Measurements from ENCODE around the gene NT5C3A.

The NT5C3A gene

GRCh38 chr7:33073243-33073642, 10.7 kb upstream of the NT5C3A start:
- no peak for DNase-seq

GRCh38 chr7:33072471-33072870, 9.9 kb upstream of the NT5C3A start:
- no peak for DNase-seq

- no peak for DNase-seq
These were observed 8.3 kb upstream of the NT5C3A start for GRCh38 chr7:33070831-33071230.

- no peak for DNase-seq
These were observed 7.7 kb upstream of the NT5C3A start for GRCh38 chr7:33070277-33070676.

GRCh38 chr7:33067921-33068320, 5.3 kb upstream of the NT5C3A start:
- no peak for DNase-seq

- no peak for DNase-seq
These were observed 4.2 kb upstream of the NT5C3A start for GRCh38 chr7:33066771-33067170.

GRCh38 chr7:33065981-33066380, 3.4 kb upstream of the NT5C3A start:
- DNase-seq: no peak

- peak; percentile 96 for DNase-seq
These were observed 337 bp upstream of the NT5C3A start for GRCh38 chr7:33062782-33063443.

GRCh38 chr7:33061282-33061937, 1.2 kb downstream of the NT5C3A start:
- DNase-seq: no peak

GRCh38 chr7:33059635-33060034, 2.9 kb downstream of the NT5C3A start:
- no peak for DNase-seq

GRCh38 chr7:33055158-33055557, 7.4 kb downstream of the NT5C3A start:
- no peak for DNase-seq

- DNase-seq: no peak
These were observed 8.2 kb downstream of the NT5C3A start for GRCh38 chr7:33054261-33054964.

GRCh38 chr7:33053721-33054120, 8.9 kb downstream of the NT5C3A start:
- no peak for DNase-seq

GRCh38 chr7:33050535-33051318, 11.8 kb downstream of the NT5C3A start:
- DNase-seq: peak; percentile 56

GRCh38 chr7:33048704-33049103, 13.9 kb downstream of the NT5C3A start:
- DNase-seq: no peak

- no peak for DNase-seq
These were observed 14.3 kb downstream of the NT5C3A start for GRCh38 chr7:33048257-33048656.

- no peak for DNase-seq
These were observed 17.6 kb downstream of the NT5C3A start for GRCh38 chr7:33044986-33045385.

GRCh38 chr7:33044401-33044718, 18.2 kb downstream of the NT5C3A start:
- DNase-seq: no peak

GRCh38 chr7:33043501-33044400, 18.8 kb downstream of the NT5C3A start:
- DNase-seq: no peak

GRCh38 chr7:33041631-33042428, 20.7 kb downstream of the NT5C3A start:
- no peak for DNase-seq

GRCh38 chr7:33040803-33041516, 21.6 kb downstream of the NT5C3A start:
- DNase-seq: no peak
